ENCODE results near the gene TPST2.

The TPST2 gene

GRCh38 chr22:26589845-26590736 lies at the start of gene TPST2:
TPST2 (minus strand) TSS chr22:26590132; CDS start chr22:26541630, 48,502 bp downstream.
- H3K27me3 ChIP-seq: no peaks in the 10 kb centered on the region
- H3K9me3 ChIP-seq: peaks cover 5% of the 10 kb centered on the region; the same call in 1 of the 2 replicates
- H3K27ac ChIP-seq: peak within 1 kb of the TSS; percentile 93
- H3K4me1 ChIP-seq: peaks cover 61% of the 10 kb centered on the region
- peak within 1 kb of the TSS; percentile 99 for H3K4me3 ChIP-seq
- peaks cover 47% of the 10 kb centered on the region for H4K20me1 ChIP-seq
- peak within 1 kb of the TSS; percentile 93 for H3K4me2 ChIP-seq
- peaks cover 9% of the 10 kb centered on the region for H3K36me3 ChIP-seq
- peak within 1 kb of the TSS; percentile 96 for H3K9ac ChIP-seq
- TF ChIP-seq Cebpa-rat (IDR thresholded peaks at IDR 0.05): no peak

- no peaks in the 10 kb centered on the region for H3K36me3 ChIP-seq
Measured at GRCh38 chr22:26636296-26636695, 46.4 kb upstream of the TPST2 start.

DNA sequence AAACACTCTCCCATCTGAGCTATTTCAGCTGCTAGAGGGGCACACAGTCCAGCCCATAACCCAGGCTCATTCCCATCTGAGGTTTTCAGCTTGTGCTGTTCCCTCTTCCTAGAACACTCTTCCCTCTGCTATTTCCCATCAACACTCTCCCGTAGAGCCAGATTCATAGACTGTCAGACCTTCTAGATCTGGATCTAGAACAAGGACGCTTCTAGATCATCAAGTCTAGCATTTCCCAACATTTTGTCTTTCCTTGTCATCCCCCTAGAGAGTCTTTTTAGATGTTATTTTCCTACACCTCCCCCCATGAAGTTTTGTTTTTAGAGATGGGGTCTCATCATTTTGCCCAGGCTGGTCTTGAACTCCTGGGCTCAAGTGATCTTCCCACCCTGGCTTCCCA lies 45.2 kb upstream of the TPST2 start:
- no peak for TF ChIP-seq Cebpa-rat (IDR thresholded peaks at IDR 0.05)
- H3K36me3 ChIP-seq: no peaks in the 10 kb centered on the region
- no peak overlapping the region for H3K4me2 ChIP-seq

More at GRCh38 chr22:26636296-26636695, 46.4 kb upstream of the TPST2 start:
- Histone ChIP-seq H4K20me1 (no peaks in the 10 kb centered on the region), H3K9ac (no peak overlapping the region), H3K27ac (no peak overlapping the region), H3K9me3 (no peaks in the 10 kb centered on the region), H3K27me3 (no peaks in the 10 kb centered on the region), H3K4me2 (no peak overlapping the region), H3K4me1 (peaks cover 38% of the 10 kb centered on the region), H3K4me3 (no peak overlapping the region)
- TF ChIP-seq Cebpa-rat (IDR thresholded peaks at IDR 0.05): no peak

GRCh38 chr22:26634189-26634588 lies 44.3 kb upstream of the TPST2 start:
- Histone ChIP-seq H3K4me1 (peaks cover 26% of the 10 kb centered on the region), H4K20me1 (no peaks in the 10 kb centered on the region), H3K9me3 (peaks cover 16% of the 10 kb centered on the region), H3K27me3 (no peaks in the 10 kb centered on the region), H3K4me2 (no peak overlapping the region), H3K9ac (no peak overlapping the region), H3K27ac (no peak overlapping the region), H3K4me3 (no peak overlapping the region), H3K36me3 (no peaks in the 10 kb centered on the region)
- no peak for TF ChIP-seq Cebpa-rat (IDR thresholded peaks at IDR 0.05)

More for the DNA sequence above, 45.2 kb upstream of the TPST2 start:
- Histone ChIP-seq H3K4me1 (peaks cover 29% of the 10 kb centered on the region), H3K27me3 (no peaks in the 10 kb centered on the region), H3K9me3 (peaks cover 11% of the 10 kb centered on the region), H3K9ac (no peak overlapping the region), H3K27ac (no peak overlapping the region), H4K20me1 (no peaks in the 10 kb centered on the region), H3K4me3 (no peak overlapping the region)

GRCh38 chr22:26632422-26633155 lies 42.7 kb upstream of the TPST2 start:
- Histone ChIP-seq H3K27ac (0 out of 2 replicates have a peak overlapping the region, but pooled peaks have one; percentile 26), H3K4me2 (peak overlapping the region; percentile 19; the same call in 1 of the 2 replicates), H3K27me3 (no peaks in the 10 kb centered on the region), H3K36me3 (no peaks in the 10 kb centered on the region), H3K4me3 (no peak overlapping the region), H3K9me3 (peaks cover 16% of the 10 kb centered on the region), H4K20me1 (no peaks in the 10 kb centered on the region), H3K9ac (no peak overlapping the region), H3K4me1 (peaks cover 11% of the 10 kb centered on the region)
- no peak for TF ChIP-seq Cebpa-rat (IDR thresholded peaks at IDR 0.05)

DNA sequence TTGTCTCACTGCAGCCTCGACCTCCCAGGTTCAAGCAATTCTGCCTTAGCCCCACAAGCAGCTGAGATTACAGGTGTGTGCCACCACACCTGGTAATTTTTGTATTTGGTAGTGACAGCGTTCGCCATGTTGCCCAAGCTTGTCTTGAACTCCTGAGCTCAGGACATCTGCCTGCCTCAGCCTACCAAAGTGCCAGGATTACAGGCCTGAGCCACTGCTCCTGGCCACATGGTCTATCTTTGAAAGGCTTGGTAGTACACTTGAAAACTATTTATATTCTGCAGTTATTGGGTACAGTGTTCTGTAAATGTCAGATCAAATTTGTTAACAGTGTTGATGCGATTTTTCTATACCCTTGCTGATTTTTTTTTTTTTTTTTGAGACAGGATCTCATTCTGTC lies 41.4 kb upstream of the TPST2 start:
- Histone ChIP-seq H3K27ac (no peak overlapping the region), H3K4me2 (no peak overlapping the region), H3K4me3 (no peak overlapping the region), H3K9ac (no peak overlapping the region), H3K9me3 (peaks cover 16% of the 10 kb centered on the region), H3K27me3 (no peaks in the 10 kb centered on the region), H4K20me1 (no peaks in the 10 kb centered on the region), H3K36me3 (no peaks in the 10 kb centered on the region), H3K4me1 (peaks cover 11% of the 10 kb centered on the region)
- no peak for TF ChIP-seq Cebpa-rat (IDR thresholded peaks at IDR 0.05)

- Histone ChIP-seq H3K36me3 (no peaks in the 10 kb centered on the region), H3K4me2 (no peak overlapping the region), H3K27ac (no peak overlapping the region), H4K20me1 (no peaks in the 10 kb centered on the region), H3K9me3 (peaks cover 16% of the 10 kb centered on the region), H3K9ac (no peak overlapping the region), H3K27me3 (no peaks in the 10 kb centered on the region), H3K4me1 (peaks cover 11% of the 10 kb centered on the region), H3K4me3 (no peak overlapping the region)
- TF ChIP-seq Cebpa-rat (IDR thresholded peaks at IDR 0.05): no peak
Measured at GRCh38 chr22:26629988-26630761, 40.2 kb upstream of the TPST2 start.

- Histone ChIP-seq H3K4me1 (peaks cover 2% of the 10 kb centered on the region), H3K27ac (no peak overlapping the region; the same call in 1 of the 2 replicates), H3K9me3 (0 out of 2 replicates have a peak, but pooled peaks cover 2% of the 10 kb centered on the region), H3K4me3 (no peak overlapping the region), H4K20me1 (no peaks in the 10 kb centered on the region), H3K9ac (no peak overlapping the region), H3K27me3 (no peaks in the 10 kb centered on the region), H3K4me2 (no peak overlapping the region), H3K36me3 (no peaks in the 10 kb centered on the region)
- TF ChIP-seq Cebpa-rat (IDR thresholded peaks at IDR 0.05): no peak
Measured at GRCh38 chr22:26624803-26625202, 34.9 kb upstream of the TPST2 start.

- no peak for TF ChIP-seq Cebpa-rat (IDR thresholded peaks at IDR 0.05)
- H3K27ac ChIP-seq: no peak overlapping the region
- no peaks in the 10 kb centered on the region for H3K9me3 ChIP-seq
- no peak overlapping the region for H3K9ac ChIP-seq
- no peaks in the 10 kb centered on the region for H4K20me1 ChIP-seq
- no peaks in the 10 kb centered on the region for H3K27me3 ChIP-seq
- no peak overlapping the region for H3K4me3 ChIP-seq
- H3K36me3 ChIP-seq: no peaks in the 10 kb centered on the region
- H3K4me2 ChIP-seq: no peak overlapping the region
- H3K4me1 ChIP-seq: peaks cover 10% of the 10 kb centered on the region
Measured at GRCh38 chr22:26623984-26624383, 34.1 kb upstream of the TPST2 start.
